Gastrocnemius medialis (tissue), 4 donors: ENCODE results near the gene STEAP4.

Experiments used
- CTCF ChIP-seq, 5 experiments: fragments of 450-650 bp in 3 of 5; fragments of 200-600 bp in 2 of 5; sonication (generic) in 2 of 5; IDR thresholded peaks in 4 of 5; conservative IDR thresholded peaks in 1 of 5; 1 replicate in 4 of 5; 2 replicates in 1 of 5; pipeline ENCODE4 v1.5.1; 2016 to 2019; ENCODE audit warnings: antibody characterized with exemption in 5 of 5, mild to moderate bottlenecking in 3 of 5, moderate library complexity in 3 of 5
- POLR2A ChIP-seq, 2 donors: fragments of 450-650 bp; IDR thresholded peaks; one replicate each; pipeline ENCODE4 v1.6.1; 2017; ENCODE audit warnings: antibody characterized with exemption in 2 of 2, mild to moderate bottlenecking in 2 of 2, moderate library complexity in 2 of 2

GRCh38 chr7:88315522-88315921, 8.8 kb upstream of the STEAP4 start:
- TF ChIP-seq CTCF (IDR thresholded peaks at IDR 0.05 in 4 of 5, conservative IDR thresholded peaks at IDR 0.05 in 1 of 5) (no peak), POLR2A (IDR thresholded peaks at IDR 0.05) (no peak)
